Central memory CD8-positive, alpha-beta T cell (primary cell): ENCODE data around the gene SHROOM1.

Experiments
- ATAC-seq: fragments of 150-1000 bp; cut with Tn5 transposase; replicated peaks from 2 replicates; pipeline ENCODE4 v1.10.0; 2022; ENCODE audit warnings: mild to moderate bottlenecking, moderate FRiP score, moderate number of reproducible peaks; ENCODE audit not compliant: poor library complexity, severe bottlenecking; ENCODE audit errors: extremely low read depth
- DNase-seq, 2 donors: peaks; one replicate each; pipeline ENCODE4 v3.0.0; 2021; ENCODE audit warnings: low spot score in 2 of 2
- H3K27ac Mint-ChIP-seq: one replicate; pipeline ENCODE4 v1.8.0; 2022; ENCODE audit warnings: low read depth, mild to moderate bottlenecking, moderate library complexity, mixed read lengths
- H3K27me3 Mint-ChIP-seq: one replicate; pipeline ENCODE4 v1.8.0; 2022; ENCODE audit warnings: mixed read lengths
- H3K36me3 Mint-ChIP-seq: one replicate; pipeline ENCODE4 v1.8.0; 2022; ENCODE audit warnings: mild to moderate bottlenecking, moderate library complexity, mixed read lengths; ENCODE audit not compliant: insufficient read depth
- H3K4me1 Mint-ChIP-seq: one replicate; pipeline ENCODE4 v1.8.0; 2022; ENCODE audit warnings: mixed read lengths
- H3K4me3 Mint-ChIP-seq: one replicate; pipeline ENCODE4 v1.8.0; 2022; ENCODE audit warnings: mild to moderate bottlenecking, moderate library complexity, mixed read lengths
- H3K9me3 Mint-ChIP-seq: one replicate; pipeline ENCODE4 v1.8.0; 2022; ENCODE audit warnings: mixed read lengths

Gene SHROOM1

GRCh38 chr5:132817011-132817410 lies 13.4 kb downstream of the SHROOM1 start:
- H3K36me3 Mint-ChIP-seq: peaks cover 4% of the 10 kb centered on the region
- H3K4me1 Mint-ChIP-seq: peaks cover 6% of the 10 kb centered on the region
- H3K4me3 Mint-ChIP-seq: no peak overlapping the region
- ATAC-seq (no peak), DNase-seq (no peak)
- H3K9me3 Mint-ChIP-seq: no peaks in the 10 kb centered on the region
- peaks cover 27% of the 10 kb centered on the region for H3K27me3 Mint-ChIP-seq
- H3K27ac Mint-ChIP-seq: no peak overlapping the region

- H3K27ac Mint-ChIP-seq: no peak overlapping the region
Observed at GRCh38 chr5:132816554-132816953, 13.9 kb downstream of the SHROOM1 start.

GRCh38 chr5:132816083-132816482 lies 14.4 kb downstream of the SHROOM1 start:
- no peak overlapping the region for H3K4me3 Mint-ChIP-seq
- no peak overlapping the region for H3K27ac Mint-ChIP-seq
- ATAC-seq (no peak), DNase-seq (no peak)
- H3K9me3 Mint-ChIP-seq: no peaks in the 10 kb centered on the region
- peaks cover 4% of the 10 kb centered on the region for H3K36me3 Mint-ChIP-seq
- peaks cover 6% of the 10 kb centered on the region for H3K4me1 Mint-ChIP-seq
- peaks cover 32% of the 10 kb centered on the region for H3K27me3 Mint-ChIP-seq

More at GRCh38 chr5:132816554-132816953, 13.9 kb downstream of the SHROOM1 start:
- ATAC-seq: no peak
- Mint-ChIP-seq H3K4me1 (peaks cover 6% of the 10 kb centered on the region), H3K9me3 (no peaks in the 10 kb centered on the region), H3K4me3 (no peak overlapping the region), H3K27me3 (peaks cover 32% of the 10 kb centered on the region), H3K36me3 (peaks cover 4% of the 10 kb centered on the region)
- DNase-seq: no peak

DNA sequence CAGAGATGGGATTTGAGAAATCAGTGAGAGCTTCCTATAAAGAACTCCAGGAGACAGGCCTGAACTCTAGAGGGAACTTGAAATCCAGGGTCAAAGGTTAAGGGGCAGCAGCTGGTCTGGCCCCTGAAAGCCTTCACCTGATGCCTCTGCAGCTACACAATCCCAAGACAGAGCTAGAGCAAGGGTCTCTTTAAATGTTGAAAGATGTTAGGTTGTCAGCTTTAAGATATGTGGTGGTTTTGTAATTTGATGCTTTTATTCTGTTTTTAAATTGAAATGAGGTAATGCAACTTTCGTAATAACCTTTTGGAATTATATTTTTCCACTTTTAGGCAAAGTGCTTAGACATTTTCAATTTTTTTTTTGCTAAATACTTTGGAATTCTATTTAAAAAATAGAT lies 15.0 kb downstream of the SHROOM1 start:
- H3K36me3 Mint-ChIP-seq: peaks cover 3% of the 10 kb centered on the region
- ATAC-seq (no peak), DNase-seq (no peak)
- H3K27me3 Mint-ChIP-seq: peaks cover 37% of the 10 kb centered on the region
- H3K4me3 Mint-ChIP-seq: peak overlapping the region; percentile 59
- peaks cover 5% of the 10 kb centered on the region for H3K4me1 Mint-ChIP-seq
- H3K9me3 Mint-ChIP-seq: no peaks in the 10 kb centered on the region
- no peak overlapping the region for H3K27ac Mint-ChIP-seq

DNA sequence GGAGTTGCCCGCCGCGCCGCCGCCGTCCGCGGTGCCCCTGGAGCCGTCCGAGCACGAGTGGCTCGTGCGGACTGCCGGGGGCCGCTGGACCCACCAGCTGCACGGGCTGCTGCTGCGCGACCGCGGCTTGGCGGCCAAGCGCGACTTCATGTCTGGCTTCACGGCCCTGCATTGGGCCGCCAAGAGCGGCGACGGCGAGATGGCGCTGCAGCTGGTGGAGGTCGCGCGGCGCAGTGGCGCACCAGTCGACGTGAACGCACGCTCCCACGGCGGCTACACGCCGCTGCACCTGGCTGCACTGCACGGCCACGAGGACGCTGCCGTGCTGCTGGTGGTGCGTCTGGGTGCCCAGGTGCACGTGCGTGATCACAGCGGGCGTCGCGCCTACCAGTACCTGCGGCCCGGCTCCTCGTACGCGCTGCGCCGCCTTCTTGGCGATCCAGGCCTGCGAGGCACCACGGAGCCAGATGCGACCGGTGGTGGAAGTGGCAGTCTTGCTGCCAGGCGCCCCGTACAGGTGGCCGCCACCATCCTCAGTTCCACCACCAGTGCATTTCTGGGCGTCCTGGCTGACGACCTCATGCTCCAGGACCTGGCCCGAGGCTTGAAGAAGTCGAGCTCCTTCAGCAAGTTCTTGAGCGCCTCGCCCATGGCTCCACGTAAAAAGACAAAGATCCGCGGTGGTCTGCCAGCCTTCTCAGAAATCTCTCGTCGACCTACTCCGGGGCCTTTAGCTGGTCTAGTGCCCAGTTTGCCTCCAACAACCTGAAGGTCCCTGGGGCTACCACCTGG lies 15.7 kb downstream of the SHROOM1 start:
- DNase-seq (no peak), ATAC-seq (no peak)
- Mint-ChIP-seq H3K27me3 (peaks cover 37% of the 10 kb centered on the region), H3K9me3 (no peaks in the 10 kb centered on the region), H3K4me1 (no peaks in the 10 kb centered on the region), H3K4me3 (peak overlapping the region; percentile 59), H3K27ac (no peak overlapping the region), H3K36me3 (peaks cover 3% of the 10 kb centered on the region)

DNA sequence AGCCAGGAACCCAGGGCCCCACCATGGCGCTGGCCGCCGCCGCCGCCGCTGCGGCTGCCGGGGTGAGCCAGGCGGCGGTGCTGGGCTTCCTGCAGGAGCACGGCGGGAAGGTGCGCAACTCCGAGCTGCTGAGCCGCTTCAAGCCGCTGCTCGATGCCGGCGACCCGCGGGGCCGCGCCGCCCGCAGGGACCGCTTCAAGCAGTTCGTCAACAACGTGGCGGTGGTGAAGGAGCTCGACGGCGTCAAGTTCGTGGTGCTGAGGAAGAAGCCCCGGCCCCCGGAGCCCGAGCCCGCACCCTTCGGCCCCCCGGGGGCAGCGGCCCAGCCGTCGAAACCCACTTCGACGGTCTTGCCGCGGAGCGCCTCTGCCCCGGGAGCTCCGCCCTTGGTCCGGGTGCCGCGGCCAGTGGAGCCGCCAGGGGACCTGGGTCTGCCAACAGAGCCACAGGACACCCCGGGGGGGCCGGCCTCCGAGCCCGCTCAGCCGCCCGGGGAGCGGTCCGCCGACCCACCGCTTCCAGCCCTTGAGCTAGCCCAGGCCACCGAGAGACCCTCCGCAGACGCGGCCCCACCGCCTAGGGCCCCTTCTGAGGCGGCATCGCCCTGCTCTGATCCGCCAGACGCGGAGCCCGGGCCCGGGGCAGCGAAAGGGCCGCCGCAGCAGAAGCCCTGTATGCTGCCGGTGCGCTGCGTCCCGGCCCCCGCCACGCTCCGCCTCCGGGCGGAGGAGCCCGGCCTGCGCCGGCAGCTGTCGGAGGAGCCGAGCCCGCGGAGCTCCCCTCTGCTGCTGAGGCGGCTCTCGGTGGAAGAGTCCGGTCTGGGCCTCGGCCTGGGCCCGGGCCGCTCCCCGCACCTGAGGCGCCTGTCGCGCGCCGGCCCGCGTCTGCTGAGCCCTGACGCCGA lies 16.6 kb downstream of the SHROOM1 start:
- Mint-ChIP-seq H3K27me3 (peaks cover 38% of the 10 kb centered on the region), H3K4me1 (no peaks in the 10 kb centered on the region), H3K4me3 (peak overlapping the region; percentile 47), H3K36me3 (peaks cover 3% of the 10 kb centered on the region), H3K27ac (no peak overlapping the region), H3K9me3 (no peaks in the 10 kb centered on the region)
- no peak for DNase-seq
- ATAC-seq: peak; percentile 67

GRCh38 chr5:132812781-132813598 lies 17.5 kb downstream of the SHROOM1 start, which contains the start of gene SOWAHA:
SOWAHA (plus strand) TSS chr5:132813302; CDS start chr5:132813622, 320 bp downstream.
- H3K27me3 Mint-ChIP-seq: peaks cover 40% of the 10 kb centered on the region
- no peak within 1 kb of the TSS for H3K27ac Mint-ChIP-seq

GRCh38 chr5:132812123-132812765 lies 18.2 kb downstream of the SHROOM1 start:
- H3K9me3 Mint-ChIP-seq: no peaks in the 10 kb centered on the region
- no peak overlapping the region for H3K27ac Mint-ChIP-seq
- H3K4me1 Mint-ChIP-seq: no peaks in the 10 kb centered on the region
- no peak for ATAC-seq
- DNase-seq: no peak
- no peaks in the 10 kb centered on the region for H3K36me3 Mint-ChIP-seq
- peak overlapping the region; percentile 68 for H3K4me3 Mint-ChIP-seq
- H3K27me3 Mint-ChIP-seq: peaks cover 46% of the 10 kb centered on the region

More at GRCh38 chr5:132812781-132813598, 17.5 kb downstream of the SHROOM1 start, which contains the start of gene SOWAHA:
- no peak for DNase-seq
- no peak for ATAC-seq
- H3K4me3 Mint-ChIP-seq: peak within 1 kb of the TSS; percentile 68
- H3K4me1 Mint-ChIP-seq: no peaks in the 10 kb centered on the region
- H3K9me3 Mint-ChIP-seq: no peaks in the 10 kb centered on the region
- H3K36me3 Mint-ChIP-seq: peaks cover 3% of the 10 kb centered on the region

DNA sequence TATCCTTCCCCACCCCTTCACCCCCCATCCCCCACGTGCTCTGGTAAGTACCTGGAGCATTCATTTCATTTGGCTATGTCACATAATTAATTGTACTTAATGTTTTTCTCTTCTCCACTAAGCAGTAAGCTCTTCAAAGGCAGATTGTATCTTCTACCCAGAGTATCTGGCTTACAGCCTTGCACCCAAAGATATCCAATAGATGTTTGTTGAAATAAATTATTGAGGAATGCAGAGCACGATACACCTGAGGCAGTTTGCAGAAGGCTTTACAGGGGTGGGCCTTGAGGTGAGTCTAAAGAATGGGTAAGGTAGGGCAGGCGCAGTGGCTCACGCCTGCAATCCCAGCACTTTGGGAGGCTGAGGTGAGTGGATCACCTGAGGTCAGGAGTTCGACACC lies 19.8 kb downstream of the SHROOM1 start:
- H3K9me3 Mint-ChIP-seq: no peaks in the 10 kb centered on the region
- H3K27me3 Mint-ChIP-seq: peaks cover 49% of the 10 kb centered on the region
- no peak for DNase-seq
- no peak overlapping the region for H3K27ac Mint-ChIP-seq
- no peak overlapping the region for H3K4me3 Mint-ChIP-seq
- H3K4me1 Mint-ChIP-seq: no peaks in the 10 kb centered on the region
- ATAC-seq: no peak
- H3K36me3 Mint-ChIP-seq: no peaks in the 10 kb centered on the region

- Mint-ChIP-seq H3K4me1 (no peaks in the 10 kb centered on the region), H3K9me3 (no peaks in the 10 kb centered on the region), H3K4me3 (no peak overlapping the region), H3K27me3 (peaks cover 61% of the 10 kb centered on the region), H3K27ac (no peak overlapping the region), H3K36me3 (peaks cover 2% of the 10 kb centered on the region)
- DNase-seq (no peak), ATAC-seq (no peak)
Observed at GRCh38 chr5:132808866-132809265, 21.6 kb downstream of the SHROOM1 start.

DNA sequence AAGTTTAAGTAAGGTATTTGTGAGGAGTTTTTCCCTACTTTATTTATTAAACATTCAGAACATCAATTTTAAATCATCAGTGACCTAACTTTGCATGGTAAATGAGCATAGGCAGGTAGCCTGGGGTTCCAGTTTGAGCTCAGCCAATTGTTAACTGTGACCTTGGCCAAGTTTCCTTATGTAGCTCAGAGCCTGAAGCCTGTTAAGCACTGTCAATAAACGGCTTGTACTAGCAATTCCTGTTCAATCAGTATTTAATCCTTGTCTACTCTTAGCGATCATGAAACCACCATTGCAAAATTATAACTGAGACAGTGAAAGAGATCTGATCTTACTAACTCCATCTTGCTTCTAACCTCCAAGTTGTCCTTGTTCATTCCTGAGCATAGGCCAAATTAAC lies 22.0 kb downstream of the SHROOM1 start:
- no peak for DNase-seq
- peaks cover 65% of the 10 kb centered on the region for H3K27me3 Mint-ChIP-seq
- peaks cover 2% of the 10 kb centered on the region for H3K36me3 Mint-ChIP-seq
- no peak for ATAC-seq
- no peaks in the 10 kb centered on the region for H3K9me3 Mint-ChIP-seq
- H3K4me1 Mint-ChIP-seq: no peaks in the 10 kb centered on the region
- H3K4me3 Mint-ChIP-seq: no peak overlapping the region
- no peak overlapping the region for H3K27ac Mint-ChIP-seq
